AG10803 (cell line): ENCODE measurements around the gene SH3GL3.

Experiments
- DNase-seq: peaks from one replicate; pipeline ENCODE4 v3.0.0; 2010; ENCODE audit warnings: low read depth
- H3K4me3 ChIP-seq: 2 replicates; pipeline ENCODE4 v1.5.1; 2011; ENCODE audit warnings: mild to moderate bottlenecking, low read length, control low read depth
- CTCF ChIP-seq: conservative IDR thresholded peaks from 2 replicates; pipeline ENCODE4 v1.5.1; 2011; ENCODE audit warnings: mild to moderate bottlenecking, low read length, control low read depth, inconsistent platforms

The SH3GL3 gene

DNA sequence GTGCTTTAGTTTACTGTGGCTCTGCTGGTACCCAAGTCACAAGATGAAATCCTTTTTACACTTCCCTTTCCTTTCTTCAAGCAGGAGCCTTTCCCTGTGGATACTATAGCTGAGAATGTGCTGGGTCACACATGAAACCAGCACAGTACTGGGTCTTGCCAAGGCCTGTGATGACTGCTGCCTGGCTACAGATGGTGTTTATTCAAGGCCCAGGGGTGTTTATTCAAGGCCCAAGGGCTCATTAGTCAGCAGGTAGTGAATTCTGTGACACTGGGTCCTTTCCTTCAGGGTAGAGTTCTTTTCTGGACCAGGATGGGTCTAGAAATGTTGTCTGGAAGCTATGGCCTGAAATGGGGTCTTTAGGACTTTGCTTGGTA is 99.4 kb downstream of the SH3GL3 start:
- no peak overlapping the region for H3K4me3 ChIP-seq
- no peak for DNase-seq
- TF ChIP-seq CTCF, result no peak

DNA sequence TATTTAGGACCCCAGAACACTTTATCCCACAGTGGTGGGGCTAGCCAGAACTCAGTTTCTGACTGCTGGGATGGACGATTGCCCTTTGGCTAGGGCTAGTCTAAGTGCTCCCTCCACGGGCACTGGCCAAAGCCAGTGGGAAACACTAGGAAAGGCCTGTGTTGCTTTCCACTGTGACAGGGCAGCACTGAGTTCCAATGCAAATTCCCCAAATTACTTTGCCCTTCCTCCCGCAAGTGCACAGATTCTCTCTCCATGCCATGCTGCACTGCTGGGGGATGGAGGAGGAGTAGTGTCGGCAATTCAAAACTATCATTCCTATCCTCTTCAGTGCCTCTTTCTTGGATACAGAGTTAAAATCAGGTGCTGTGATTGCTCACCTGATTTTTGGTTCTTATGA is 100.0 kb downstream of the SH3GL3 start:
- DNase-seq, result no peak
- no peak for TF ChIP-seq CTCF
- no peak overlapping the region for H3K4me3 ChIP-seq

DNA sequence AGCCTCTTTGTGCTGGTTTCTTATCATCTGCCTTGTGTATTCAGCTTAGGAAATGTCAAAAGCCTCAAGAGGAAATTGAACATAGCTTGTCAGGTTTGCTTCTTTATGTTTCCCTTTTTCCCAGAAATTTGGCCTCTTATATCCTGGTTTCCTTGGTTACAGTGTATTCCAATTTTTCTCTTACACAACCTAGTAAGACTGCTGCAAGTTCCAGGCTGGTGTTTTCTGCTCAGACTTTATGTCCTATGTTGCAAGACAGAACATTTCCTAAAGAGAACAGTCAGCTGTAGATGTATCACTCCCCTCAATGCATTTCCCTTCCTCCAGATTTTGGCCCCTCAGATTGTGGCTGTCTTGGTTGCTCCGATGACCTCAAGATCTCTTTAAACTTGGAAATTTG is 102.5 kb downstream of the SH3GL3 start:
- TF ChIP-seq CTCF, result no peak
- H3K4me3 ChIP-seq, result no peak overlapping the region
- no peak for DNase-seq

- no peak for DNase-seq
- no peak overlapping the region for H3K4me3 ChIP-seq
- no peak for TF ChIP-seq CTCF
These were observed 107.4 kb downstream of the SH3GL3 start for GRCh38 chr15:83554558-83554957.

DNA sequence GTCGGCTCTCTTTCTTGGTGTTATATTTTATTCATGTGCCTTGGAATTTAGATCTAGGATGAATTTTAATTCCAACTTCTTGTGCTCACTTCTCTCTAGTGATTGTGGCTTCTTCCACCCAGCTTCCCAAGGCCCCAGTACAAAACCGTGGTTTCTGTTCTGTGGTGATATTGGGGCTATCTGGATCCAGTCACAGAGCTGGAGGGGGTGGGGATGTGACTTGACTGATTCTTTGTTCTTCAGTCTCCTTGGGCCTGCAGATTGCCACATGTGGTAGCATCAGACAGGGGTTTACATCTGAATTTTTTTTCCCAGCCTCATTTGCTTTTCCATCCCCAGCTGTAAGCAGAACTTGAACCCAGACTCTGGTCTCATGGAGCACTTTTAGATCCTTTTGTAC is 108.2 kb downstream of the SH3GL3 start:
- H3K4me3 ChIP-seq, result no peak overlapping the region
- no peak for TF ChIP-seq CTCF
- DNase-seq, result no peak

DNA sequence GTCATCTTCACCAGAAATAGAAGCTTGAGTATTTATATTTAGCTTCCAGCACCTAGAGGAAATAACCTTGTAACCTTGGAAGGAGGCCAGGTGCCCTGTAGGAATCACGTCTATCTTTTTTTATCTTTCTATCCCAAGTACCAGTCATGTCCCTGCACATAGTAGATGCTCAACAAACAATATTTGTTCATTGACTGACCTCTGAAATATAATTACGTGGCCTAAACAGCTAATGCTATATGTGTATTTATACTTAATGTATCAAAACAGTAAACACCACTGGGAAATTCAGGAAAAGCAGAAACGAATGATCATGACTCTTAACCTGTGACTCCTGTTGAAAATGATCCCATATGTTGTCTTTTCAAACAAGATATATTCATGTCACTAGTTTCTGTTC is 108.9 kb downstream of the SH3GL3 start:
- no peak overlapping the region for H3K4me3 ChIP-seq
- no peak for DNase-seq
- TF ChIP-seq CTCF, result no peak

DNA sequence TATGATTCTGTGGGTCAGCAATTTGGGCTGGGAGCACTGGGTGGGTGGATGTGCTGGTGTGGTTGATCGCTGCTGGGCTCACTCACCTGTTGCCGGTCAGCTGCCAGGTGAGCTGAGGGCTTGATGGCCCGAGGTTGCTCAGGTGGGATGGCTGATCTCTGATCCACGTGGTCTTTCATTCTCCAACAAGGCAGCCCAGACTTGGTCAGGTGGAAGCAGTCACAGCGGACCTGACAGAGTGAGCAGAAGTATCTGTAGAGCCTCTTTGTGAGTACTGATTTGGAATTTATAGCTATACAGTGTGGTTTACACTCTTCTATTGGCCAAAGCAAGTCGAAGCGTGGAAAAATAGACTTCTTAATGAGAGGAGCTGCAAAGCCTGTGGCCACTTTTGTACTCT is 109.6 kb downstream of the SH3GL3 start:
- no peak overlapping the region for H3K4me3 ChIP-seq
- no peak for TF ChIP-seq CTCF
- DNase-seq, result no peak
